VCaP (cell line): Measurements from ENCODE around the gene BMAL1.

ENCODE experiments used
- H3K27ac ChIP-seq: fragments of 450-650 bp; 2 replicates; pipeline ENCODE4 v1.5.1; 2017
- TF ChIP-seq, protein P1 (sequence below): fragments of 450-650 bp; conservative IDR thresholded peaks from 2 replicates; pipeline ENCODE4 v1.5.1; 2017; ENCODE audit warnings: mild to moderate bottlenecking, moderate library complexity

BMAL1 gene

DNA sequence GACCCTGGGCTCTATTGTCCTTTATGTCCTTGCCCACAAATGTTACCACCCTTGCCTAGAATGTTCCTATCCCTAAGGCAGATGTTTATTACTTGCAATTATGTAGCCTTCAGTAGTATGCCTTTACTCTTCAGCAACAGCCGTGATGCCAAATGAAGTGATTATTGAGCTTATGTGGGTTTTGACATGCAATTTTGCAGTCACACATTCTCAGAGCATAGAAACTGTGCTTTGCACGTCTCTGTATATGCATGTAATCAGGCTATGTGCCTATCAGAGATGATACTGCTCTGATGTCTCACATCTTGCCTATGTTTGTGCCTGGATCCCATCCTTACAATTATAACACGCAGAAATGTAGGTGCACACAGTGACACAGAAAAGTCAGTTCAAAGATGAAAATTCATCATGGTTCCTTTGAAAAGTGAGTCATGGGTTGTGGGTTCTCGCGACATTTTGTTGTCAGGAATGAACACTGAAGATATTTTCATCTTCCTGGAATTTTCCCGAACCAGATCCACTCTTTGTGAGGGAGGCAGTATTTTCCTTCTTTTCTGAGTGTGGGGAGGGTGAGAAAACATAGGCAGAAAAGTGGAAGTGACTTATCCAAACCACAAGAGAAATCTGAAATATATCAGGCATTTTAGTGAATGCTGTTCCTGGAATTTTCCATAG, 81.1 kb downstream of the BMAL1 start:
- TF ChIP-seq, protein P1, sequence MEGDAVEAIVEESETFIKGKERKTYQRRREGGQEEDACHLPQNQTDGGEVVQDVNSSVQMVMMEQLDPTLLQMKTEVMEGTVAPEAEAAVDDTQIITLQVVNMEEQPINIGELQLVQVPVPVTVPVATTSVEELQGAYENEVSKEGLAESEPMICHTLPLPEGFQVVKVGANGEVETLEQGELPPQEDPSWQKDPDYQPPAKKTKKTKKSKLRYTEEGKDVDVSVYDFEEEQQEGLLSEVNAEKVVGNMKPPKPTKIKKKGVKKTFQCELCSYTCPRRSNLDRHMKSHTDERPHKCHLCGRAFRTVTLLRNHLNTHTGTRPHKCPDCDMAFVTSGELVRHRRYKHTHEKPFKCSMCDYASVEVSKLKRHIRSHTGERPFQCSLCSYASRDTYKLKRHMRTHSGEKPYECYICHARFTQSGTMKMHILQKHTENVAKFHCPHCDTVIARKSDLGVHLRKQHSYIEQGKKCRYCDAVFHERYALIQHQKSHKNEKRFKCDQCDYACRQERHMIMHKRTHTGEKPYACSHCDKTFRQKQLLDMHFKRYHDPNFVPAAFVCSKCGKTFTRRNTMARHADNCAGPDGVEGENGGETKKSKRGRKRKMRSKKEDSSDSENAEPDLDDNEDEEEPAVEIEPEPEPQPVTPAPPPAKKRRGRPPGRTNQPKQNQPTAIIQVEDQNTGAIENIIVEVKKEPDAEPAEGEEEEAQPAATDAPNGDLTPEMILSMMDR: no peak
- no peak overlapping the region for H3K27ac ChIP-seq

DNA sequence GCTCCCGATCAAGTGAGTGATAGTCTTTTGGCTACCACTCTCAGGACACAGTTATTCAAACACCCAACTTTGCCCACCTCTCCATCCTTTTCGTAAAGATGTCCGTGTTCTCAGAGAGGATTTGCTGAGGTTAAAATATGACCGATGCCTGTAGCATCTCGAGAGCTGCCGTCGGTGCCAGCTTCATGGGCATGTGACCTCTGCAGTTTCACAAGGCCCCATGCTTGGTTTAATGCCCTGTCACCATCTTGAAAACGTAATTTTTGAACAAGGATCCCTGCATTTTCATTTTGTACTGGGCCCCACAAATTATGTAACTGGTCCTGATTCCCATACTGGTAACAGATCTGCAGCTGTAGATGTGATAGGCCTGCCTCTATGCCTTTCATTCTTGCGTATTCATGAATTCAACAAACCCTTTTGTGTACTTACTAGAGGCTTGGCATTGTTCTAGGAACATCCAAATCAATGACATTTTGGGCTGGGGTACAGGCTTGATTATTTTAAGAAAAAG, 85.1 kb downstream of the BMAL1 start:
- TF ChIP-seq, protein P1: no peak
- H3K27ac ChIP-seq: no peak overlapping the region

- TF ChIP-seq, protein P1: no peak
- no peak overlapping the region for H3K27ac ChIP-seq
Measured at GRCh38 chr11:13364388-13364787, 86.8 kb downstream of the BMAL1 start.

GRCh38 chr11:13366266-13367026, 88.9 kb downstream of the BMAL1 start:
- TF ChIP-seq, protein P1: no peak
- no peak overlapping the region for H3K27ac ChIP-seq

GRCh38 chr11:13367115-13367514, 89.5 kb downstream of the BMAL1 start:
- TF ChIP-seq, protein P1: no peak

GRCh38 chr11:13368041-13368446, 90.5 kb downstream of the BMAL1 start:
- TF ChIP-seq, protein P1: no peak
- no peak overlapping the region for H3K27ac ChIP-seq

More at GRCh38 chr11:13367115-13367514, 89.5 kb downstream of the BMAL1 start:
- H3K27ac ChIP-seq: no peak overlapping the region

DNA sequence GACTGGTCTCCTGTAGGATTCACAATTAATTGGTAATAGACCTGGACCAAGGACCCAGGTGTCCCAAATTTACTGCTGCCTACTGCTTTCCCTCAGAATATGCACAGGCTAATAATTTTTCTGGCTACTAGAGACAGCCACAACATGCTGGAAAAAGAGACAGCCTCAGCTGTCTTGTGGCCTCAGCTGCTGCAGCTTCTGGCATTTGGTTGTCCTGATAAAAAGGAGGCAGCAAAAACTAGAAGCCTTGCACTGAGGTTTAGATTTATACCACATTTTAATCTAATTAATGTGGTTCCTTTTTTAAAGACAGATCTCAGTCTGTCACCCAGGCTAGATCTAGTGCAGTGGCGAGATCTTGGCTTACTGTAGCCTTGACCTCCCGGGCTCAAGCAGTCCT, 95.6 kb downstream of the BMAL1 start:
- H3K27ac ChIP-seq: no peak overlapping the region
- TF ChIP-seq, protein P1: no peak
